Stimulated activated CD8-positive, alpha-beta memory T cell treated with anti-CD3 and anti-CD28 coated beads, Interleukin-4, amount 100 ng/mL, for 24 hours (primary cell): ENCODE data around the gene GINS1.

Source experiments
- DNase-seq: peaks from one replicate; pipeline ENCODE4 v3.0.0-alpha.2; 2020; ENCODE audit warnings: low read depth

GINS1 gene

DNA sequence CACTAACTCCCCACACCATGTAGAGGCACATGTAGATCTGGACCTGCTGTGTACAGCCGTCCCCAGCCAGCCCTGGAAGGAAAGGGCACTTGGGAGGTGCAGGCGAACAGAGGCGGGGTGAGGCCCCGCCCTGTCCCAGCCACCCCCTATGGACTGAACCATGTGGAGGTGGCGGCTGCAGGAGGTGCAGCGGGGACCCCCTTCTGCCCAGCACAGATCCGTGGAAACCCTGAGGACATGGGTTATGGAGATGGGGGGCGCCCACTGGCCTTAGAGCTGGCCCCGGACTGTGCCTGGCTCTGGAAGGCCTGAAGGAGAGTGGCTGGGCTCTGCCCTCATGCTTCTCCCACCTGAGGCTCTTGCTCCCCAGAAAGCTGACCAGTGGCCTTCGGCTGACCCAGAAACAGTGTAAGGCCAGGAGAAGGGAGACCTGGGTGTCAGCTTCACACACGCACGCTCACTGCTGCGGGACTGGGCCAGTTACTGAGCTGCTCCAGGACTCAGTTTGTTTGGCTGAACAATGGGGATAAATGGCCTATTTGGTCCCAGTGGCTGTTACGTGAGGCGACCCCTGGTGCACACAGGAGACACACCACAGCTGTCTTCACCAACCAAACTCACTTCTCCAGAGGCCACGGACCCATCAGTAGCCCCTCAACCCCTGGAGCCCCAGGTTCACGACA is 87.2 kb downstream of the GINS1 start:
- DNase-seq, result no peak

DNA sequence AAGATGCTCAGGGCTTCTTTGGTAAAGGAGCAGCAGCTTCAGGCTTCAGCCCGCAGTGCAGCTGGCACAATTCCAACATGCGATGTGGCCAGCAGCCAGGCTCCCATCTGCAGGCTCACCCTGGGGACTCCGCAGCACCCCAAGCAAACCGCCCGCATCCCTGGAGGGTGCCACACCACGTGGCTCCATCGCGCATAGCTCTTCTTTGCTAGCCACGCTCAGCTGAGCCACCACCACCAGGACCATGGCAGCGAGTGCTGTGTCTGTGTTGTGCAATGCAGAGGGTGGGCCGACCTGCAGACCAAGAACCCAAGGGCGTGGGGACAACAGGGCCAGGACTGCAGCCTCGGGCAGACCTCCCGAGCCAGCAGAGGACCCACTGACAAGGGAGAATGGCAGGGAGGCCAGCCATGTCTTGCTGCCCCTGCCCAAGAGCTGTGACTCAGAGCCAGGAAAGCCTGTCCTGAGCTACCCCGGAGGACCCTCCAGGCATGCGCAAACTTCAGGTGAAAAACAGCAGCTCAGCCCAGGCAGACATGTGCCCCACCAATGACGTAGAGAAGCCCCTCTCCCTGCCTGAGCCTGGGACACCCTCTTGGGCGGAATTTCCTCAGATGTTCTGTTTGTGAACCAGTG is 87.8 kb downstream of the GINS1 start:
- no peak for DNase-seq

DNA sequence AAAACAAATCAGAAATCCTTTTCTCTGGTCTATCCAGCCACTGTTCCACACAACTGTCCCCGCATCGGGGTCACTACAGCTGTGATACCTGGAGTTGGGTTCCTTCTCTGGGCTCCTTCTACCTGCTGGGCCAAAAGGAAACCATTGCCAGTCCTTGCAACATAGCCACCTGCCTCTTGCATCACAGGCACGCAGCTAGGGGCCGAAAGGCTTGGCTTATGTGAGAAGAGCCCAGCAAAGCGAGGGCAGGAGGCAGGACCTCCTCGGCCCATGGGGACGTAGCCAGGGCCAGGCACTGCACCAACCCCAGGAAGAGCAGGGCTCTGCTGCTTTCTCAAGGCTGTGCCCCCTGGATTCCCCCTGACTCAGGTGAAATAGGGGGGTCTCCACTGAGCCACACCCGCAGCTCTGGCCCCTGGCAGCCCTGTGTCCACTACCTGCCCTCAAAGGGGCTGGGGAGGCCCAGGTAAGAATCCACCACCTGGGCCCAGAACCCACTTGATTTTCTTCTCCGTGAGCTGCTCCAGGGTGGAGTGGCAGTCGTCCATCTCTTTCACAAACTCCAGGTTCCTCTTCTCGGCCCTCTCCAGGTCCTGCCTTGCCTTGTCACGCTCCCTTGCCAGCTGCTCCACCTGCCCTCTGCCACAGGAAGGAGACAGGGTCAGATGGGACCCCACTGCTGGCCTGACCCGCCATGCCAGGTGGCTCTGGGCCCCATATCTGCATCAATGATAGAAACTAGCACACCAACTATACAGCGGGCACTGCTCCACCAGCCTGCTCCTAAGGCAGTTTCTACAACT is 88.9 kb downstream of the GINS1 start:
- no peak for DNase-seq

DNA sequence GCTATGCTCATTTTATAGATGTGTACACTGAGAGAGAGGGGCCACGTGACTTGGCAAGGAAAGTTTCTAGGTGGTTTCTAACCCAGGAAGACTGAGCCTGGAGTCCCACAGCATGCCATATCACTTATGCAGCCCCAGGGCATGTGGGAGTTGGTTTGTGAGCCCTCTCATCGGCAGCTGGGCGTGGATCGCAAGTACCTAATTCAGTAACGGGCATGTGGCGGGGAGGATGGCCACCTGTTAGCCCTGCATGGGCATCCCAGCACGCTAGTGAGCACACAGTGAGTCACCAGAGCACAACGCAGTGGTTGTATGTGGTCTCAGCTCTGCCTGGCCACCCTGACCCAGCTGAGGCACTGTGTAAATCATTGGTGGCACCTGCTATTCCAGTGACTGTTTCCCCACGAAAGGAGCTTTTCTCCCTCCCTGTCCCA is 89.5 kb downstream of the GINS1 start:
- DNase-seq, result no peak

DNA sequence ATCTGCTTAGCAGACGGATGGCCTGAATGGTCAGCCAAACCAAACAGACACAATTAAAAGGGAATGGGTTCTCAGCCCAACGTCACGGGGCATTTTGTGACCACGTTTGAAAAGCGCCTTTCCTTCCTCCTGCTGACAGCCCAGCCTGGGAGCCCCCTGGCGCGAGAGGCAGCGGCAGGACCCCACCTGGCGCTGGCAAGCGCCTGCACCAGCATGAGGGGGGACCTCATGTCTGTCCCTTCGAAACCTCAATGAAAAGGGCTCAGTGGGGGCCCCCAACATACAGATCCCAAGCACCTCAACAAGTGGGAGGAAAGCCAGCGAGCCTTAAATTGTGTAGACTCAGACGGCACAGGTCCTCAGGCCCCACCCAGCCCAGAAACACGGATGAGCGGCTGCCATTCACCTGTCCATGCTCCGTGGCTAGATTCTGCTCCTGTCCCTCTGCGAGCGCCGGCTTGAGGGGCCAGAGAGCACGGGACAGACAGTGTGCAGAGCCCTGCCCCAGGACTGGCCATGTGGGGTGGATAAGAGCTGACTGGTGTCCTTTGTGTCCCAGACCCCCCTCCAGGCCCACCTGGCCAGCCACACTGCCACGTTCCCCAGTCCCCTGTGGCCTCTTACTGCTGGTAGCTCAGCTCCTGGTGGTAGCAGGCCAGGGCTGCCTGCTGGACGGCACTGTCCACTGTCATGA is 90.3 kb downstream of the GINS1 start:
- DNase-seq, result no peak
